HG02588 (cell line): ENCODE measurements around the gene INPP5A.
"Not testable (repeated sequence)": the region's sequence is repeated elsewhere in the genome, so short reads cannot be mapped to it uniquely, and the experiment has no call there.

Experiments
- ATAC-seq: cut with Tn5 transposase; IDR thresholded peaks from one replicate; pipeline ENCODE4 v1.9.1; 2021; ENCODE audit warnings: mild to moderate bottlenecking, moderate library complexity; ENCODE audit not compliant: unreplicated experiment

The INPP5A gene

DNA sequence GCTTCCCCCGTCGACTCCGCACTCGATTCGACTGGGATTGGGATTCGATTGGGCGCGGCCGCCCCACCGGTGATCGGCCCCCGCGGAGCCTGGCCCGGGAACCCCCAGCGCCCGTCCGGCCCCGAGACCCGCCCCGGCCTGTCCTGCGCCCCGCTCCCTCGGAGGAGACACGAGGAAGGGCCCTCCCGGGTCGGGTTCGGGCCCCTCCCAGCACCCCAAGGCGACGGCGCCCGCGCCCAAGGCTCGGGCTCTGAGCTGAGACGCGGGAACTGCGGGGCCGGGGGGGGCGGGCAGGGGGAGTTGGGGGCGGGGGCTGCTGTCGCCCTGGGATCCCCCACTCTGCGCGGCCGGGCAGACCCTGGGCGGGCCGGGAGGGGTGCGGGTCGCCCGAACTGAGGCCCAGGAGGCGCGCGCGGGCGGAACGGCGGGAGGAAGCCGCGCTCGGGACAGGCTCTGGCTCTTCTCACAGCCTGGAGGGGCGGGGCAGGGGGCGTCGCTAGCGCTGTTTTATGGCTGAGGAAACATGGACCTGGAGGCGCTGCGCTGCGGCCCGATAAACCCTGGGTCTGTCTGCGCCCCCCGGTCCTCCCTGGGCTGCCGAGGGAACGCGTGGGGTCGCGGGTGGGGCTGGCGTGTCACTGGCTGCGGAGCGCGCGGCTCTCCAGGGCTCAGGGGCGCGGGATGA is 250.1 kb downstream of the INPP5A start:
- no peak for ATAC-seq

DNA sequence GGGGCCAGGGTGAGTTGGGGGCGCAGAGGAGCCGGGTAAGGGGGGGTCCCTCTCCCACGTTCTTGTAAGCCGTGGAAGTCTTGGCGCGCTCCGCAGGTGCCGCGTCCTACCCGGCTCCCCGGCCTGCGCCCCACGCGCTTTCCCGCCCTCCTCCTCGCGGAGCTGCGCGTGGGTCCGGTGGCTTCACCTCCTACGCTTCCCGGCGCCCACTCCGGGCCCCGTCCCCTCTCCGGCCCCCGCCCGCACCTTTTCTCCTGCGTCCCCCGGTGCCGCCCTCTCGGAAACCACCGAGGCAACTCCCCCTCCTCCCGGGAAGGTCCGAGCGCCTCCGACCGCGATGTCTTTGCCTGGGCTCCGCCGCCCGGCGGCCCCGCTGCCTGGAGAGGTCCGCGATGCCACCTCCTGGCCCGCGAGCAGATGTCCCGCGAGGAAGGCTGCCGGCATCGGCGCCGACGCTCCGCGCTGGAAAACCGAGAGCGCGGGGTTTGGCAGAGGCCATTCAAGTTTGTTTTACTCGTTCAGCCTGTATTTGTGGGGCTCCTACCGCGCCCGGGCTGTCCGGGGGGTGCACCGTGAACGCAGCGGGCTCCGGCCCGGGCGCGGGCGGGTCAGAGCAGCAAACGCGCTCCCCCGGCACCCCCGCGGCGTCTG is 250.7 kb downstream of the INPP5A start:
- no peak for ATAC-seq

DNA sequence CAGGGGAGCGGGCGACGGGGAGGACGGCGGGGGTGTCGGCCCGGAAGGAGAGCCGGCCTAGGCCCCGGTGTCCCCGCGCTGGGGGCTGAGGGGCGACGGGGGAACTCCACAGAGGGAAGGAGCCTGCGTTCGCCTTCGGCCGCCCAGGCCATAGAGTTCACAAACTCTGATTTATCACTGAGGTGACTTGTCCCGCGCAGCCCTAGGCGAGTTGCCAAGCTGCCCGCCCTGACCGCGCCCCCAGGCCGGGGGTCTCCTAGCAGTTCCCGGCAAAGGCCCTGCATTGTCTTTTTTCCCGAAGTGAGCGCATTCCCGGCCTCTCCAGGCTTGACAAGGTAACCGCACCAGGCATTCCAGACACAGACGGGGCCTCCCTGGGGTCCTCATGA is 251.2 kb downstream of the INPP5A start:
- no peak for ATAC-seq

DNA sequence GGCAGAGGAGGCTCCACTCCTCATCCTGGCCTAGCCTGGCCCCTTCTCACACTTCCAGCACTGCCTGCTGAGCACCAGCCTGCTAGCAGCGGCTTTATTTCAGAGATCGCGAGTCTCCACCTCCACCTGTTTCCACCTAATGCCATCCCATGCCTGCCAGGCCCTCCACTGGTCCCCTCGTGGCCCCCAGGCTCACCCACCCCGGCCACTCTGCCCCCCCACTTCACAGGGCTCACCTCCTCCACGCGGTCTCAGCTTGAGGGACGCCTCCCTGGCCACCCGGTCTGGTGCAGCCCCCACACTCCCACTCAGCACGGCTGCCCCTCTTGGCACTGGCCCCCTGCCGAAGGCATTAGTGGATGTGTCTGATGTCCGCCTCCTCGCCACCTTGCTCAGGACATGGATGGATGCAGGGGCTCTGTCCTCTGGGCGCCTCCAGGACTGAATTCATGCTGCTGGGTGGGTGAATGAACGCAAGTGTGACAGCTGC is 252.1 kb downstream of the INPP5A start:
- no peak for ATAC-seq

DNA sequence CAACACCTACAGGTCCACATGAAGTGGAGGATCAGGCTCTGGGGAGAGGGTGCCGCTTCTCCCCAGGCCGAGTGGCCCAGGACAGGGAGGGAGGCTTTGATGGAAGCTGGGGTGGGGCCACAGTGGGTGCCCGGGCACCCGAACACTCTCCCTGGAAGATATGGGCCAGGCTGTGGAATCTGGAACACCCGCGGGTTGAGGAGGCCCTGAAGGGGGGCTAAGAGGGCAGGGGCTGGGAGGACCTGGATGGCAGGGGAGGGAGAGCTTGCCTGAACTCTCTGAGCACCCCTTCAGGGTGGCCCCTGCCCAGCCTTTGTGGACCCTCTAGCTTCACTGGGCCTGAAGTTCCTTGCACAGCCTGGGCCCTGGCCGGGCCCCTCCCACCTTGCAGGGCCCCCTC is 252.9 kb downstream of the INPP5A start:
- ATAC-seq = no peak

DNA sequence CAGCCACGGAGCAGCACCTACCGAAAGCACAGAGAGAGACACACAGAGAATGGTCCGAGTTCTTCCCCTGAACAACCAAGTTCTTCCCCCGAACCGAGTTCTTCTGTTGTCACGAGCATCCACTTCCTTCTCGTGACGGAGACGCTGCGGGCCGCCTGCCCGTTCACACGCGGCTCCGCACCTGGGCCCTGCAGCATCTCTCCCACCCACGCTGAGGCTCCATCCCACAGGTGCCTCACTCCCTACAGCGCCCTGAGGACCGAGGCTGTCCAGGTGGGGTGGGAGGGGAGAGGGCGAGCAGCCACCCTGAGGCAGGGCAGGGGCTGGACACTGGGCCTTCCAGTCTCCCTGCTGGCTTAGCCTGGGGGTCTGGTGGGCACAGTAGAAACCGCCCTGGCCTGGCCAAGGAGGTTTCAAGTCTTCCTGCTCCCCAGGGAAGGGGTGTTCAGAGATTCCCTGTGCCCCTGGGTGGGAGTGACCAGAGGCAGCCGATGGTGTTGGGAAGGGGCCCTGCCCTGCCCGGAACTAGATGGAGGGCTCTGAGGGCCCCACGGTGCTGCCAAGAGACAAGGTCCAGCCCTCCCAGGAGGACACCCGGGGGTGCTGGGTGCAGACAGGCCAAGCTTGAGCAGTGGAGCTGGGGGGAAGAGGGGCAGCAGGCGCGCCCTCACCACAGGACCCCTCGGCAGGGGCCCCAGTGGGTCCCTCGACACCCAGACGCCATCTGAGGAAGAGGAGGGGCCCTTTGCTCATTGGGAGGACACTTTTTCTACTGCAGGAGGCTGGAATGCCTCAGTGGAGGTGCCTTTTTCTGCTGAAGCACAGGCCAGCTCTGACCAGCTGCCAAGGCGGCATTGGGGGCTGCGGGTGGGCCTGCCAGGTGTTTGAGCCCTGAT is 253.6 kb downstream of the INPP5A start:
- ATAC-seq = no peak

DNA sequence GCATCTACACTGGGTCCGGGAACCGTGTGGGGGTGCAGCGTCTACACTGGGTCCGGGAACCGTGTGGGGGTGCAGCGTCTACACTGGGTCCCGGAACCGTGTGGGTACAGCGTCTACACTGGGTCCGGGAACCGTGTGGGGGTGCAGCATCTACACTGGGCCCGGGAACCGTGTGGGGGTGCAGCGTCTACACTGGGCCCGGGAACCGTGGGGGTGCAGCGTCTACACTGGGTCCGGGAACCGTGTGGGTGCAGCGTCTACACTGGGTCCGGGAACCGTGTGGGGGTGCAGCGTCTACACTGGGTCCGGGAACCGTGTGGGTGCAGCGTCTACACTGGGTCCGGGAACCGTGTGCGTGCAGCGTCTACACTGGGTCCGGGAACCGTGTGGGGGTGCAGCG is 254.5 kb downstream of the INPP5A start:
- not testable (repeated sequence) for ATAC-seq

DNA sequence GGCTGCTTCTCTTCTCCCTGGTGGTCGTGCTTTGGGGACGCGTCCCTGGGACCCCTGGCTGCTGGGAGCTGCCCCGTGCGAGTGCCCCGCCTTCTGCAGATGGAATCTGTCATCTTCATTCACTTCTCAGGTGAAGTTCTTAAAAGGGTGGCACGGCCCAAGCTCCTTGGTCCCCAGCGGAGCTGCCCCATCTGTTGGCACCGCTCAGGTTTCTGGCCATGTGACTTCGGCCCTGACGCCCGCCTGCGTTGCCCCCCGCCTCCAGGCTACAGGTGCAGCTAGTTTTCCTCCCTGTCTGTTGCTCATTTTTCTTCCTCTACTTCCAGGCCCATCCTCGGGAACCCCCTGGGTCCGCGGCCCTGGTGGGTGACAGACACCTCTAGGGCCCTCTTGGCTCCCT is 255.2 kb downstream of the INPP5A start:
- no peak for ATAC-seq

DNA sequence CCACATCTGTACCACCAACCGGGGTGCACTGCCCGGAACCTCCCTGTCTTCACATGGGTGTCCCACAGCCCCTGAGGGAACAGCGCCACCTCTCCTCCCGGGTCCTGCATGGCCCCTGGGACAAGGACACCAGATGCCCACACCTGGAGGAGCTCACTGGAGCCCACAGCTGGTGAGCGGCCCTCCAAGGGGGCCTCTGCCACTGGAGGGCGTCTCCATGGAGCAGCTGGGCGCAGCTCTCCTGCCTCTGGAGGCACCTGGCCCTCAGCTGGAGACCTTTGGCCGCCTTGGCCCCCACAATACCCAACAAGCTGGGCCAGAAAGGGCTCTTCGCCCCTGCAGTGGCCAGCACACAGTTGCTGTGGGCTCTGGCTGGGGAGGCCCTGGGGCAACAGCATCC is 255.6 kb downstream of the INPP5A start:
- ATAC-seq = no peak

DNA sequence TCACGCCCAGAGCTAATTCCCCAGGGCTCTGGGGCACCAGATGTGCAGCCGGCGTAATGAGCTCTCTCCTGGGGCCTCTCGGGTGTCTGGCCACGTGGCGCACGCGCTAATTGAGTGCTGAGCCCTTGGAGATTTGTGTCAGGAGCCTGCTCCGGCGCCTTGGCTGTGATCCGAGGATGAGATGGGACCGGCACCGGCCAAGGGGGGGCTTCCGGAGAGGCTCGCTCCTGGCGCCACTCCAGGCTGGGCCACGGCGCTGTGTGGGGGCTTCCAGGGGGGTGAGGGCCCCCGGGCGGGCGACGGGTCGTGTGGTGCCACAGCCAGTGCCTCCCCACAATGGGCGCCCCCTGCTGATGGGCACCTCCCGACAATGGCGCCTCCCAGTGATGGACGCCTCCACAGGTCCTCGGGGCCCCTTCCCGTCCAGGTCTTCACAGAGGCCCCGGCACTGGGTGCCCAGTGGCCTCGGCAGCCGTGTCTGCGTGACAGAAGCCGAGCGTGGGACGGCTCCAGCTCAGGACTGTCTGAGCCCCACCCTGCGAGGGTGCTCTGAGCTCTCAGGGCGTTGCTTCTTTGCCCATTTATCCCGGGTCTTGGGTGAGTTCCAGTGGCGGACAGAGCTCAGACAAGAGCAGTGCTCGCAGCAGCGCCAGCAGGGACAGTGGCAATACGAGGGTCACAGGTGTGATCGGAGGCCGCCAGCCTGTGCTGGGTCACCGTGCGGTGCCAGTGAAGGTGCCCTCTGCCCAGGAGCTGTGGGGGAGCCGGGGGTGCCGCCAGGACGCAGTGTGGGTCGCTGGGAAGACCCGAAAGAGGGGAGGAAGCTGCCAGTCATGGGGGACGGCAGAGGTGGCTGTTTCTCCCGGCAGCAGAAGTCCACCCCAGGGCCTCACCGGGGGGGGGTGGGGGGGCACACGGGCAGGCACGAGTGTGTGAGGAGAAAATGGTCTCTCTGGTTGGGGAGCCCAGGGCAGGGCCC is 256.6 kb downstream of the INPP5A start:
- ATAC-seq = no peak

DNA sequence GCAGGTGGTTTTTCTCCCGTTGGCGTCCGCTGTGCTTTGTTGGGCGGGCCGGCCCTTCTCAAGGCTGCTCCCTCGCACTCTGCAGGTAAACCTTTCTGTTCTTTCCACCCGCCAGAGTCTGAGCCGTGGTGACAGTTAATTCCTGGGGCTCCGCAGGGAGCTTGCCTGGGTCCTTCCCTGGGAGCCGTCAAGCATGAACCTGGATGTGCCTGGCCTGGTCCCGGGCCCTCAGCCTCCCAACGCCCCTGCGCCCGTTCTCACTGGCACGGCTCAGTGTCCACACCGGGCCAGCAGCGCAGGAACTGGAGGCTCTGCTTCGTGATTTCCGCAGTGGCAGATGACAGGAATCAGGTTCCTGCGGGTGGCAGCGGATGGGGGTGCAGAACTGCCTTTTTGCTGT is 259.3 kb downstream of the INPP5A start:
- ATAC-seq = no peak

DNA sequence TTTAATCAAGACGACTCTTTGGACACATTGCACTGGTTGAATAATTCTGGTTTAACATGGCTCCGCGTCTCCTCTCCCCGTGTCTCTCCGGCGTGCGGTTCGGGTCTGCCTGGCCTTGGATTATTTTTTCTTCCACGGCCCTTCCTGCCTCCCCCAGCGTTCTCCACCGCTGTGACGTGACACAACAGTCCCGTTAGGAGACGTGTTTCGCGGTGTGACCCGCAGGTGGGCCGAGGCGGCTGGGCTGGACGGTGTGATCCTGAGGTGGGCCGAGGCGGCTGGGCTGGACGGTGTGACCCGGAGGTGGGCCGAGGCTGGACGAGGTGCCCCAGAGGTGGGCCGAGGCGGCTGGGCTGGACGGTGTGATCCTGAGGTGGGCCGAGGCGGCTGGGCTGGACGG is 260.4 kb downstream of the INPP5A start:
- not testable (repeated sequence) for ATAC-seq

DNA sequence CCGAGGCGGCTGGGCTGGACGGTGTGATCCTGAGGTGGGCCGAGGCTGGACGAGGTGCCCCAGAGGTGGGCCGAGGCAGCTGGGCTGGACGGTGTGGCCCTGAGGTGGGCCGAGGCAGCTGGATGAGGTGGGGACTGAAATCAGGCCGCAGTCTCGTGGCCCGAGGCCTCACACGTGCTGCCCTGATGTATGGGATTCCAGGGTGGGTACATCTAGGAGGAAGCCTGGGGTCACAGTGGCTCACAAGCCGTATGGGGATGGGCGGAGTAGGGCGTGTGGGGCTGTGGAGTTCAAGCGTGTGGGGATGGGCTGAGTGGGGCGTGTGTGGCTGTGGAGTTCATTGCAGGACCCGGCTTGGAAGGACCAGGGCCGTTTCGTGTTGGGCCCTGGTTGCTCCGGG is 260.8 kb downstream of the INPP5A start:
- ATAC-seq = no peak

DNA sequence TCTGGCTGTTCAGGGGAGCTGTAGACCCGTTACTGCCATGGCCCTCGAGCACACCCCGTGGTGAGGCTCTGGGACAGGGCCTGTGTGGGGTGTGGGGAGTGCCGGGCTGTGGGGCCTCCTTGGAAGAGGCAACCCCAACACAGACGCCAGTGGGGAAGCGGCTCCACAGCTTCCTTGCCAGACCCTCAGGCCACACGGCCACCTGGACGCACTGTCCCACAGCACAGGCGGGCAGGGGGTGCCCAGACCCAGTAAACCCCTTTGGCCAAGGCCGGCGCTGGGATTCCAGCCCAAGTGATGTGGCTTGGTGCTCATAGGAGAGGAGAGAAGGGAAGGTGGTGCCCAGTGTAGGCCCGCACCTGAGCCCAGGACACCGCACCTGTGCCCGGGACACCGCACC is 261.3 kb downstream of the INPP5A start:
- ATAC-seq = no peak

DNA sequence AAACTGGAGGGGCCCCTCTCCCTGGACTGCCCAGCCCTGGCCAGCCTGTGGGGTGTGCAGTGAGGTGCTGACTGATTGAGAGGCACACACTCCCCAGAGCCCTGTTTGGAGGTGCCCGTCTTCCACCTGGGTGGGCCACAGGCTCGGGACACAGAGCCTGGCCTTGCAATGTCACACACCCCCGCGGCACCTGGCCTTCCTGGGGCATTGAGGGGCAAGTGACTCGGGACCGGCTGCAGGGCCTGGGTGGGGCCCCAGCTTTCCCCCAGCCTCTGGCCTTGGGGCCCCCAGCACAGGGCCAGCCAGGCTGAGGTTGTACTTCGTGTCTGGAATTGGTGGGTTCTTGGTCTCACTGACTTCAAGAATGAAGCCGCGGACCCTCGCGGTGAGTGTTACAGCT is 262.3 kb downstream of the INPP5A start:
- ATAC-seq = no peak

DNA sequence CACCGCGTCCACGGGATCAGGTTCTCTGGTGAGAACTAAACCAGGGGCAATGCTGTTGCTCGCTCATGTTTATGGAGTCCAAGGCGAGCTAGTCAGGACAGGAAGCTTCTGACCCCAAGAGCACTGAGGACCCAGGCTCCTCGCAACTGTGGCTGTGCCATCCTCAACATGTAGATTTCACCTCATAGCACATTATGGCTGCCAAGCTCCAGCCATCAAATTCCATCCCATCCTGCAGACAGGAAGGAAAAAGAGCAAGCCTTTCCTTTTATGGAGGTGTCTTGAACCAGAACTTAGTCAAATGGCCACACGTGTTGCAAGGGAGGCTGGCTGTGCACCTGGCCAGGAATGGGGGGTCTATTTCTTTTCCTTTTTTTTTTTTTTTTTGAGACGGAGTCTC is 264.5 kb downstream of the INPP5A start:
- ATAC-seq = no peak

DNA sequence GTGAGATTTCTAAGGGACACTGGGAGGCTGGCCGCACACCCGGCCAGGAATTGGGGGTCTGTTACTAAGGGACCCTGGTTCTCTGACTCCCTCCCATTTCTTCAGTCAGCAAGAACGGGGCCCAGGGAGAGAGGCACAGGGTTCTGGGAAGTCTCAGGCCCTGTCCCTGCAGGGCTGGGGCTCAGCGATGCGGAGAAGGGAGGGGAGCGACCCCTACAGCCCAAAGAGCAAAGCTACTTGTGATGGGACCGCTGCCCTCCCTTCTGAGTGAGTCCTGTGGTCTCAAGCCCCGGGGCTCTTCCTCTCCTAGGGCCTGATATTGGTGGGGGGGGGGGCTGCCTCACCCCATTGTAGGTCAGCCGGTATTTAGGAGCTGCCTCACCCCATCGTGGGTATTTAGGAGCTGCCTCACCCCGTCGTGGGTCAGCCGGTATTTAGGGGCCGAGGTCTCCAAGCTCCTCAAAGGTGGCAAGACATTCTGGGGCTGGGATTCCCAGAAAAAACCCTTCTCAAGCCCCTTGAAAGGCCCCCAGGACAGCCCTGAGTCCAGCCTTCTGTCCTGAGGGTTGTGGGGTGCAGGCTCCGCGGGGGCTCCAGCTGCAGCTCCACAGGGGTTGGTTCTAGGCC is 265.2 kb downstream of the INPP5A start:
- no peak for ATAC-seq

DNA sequence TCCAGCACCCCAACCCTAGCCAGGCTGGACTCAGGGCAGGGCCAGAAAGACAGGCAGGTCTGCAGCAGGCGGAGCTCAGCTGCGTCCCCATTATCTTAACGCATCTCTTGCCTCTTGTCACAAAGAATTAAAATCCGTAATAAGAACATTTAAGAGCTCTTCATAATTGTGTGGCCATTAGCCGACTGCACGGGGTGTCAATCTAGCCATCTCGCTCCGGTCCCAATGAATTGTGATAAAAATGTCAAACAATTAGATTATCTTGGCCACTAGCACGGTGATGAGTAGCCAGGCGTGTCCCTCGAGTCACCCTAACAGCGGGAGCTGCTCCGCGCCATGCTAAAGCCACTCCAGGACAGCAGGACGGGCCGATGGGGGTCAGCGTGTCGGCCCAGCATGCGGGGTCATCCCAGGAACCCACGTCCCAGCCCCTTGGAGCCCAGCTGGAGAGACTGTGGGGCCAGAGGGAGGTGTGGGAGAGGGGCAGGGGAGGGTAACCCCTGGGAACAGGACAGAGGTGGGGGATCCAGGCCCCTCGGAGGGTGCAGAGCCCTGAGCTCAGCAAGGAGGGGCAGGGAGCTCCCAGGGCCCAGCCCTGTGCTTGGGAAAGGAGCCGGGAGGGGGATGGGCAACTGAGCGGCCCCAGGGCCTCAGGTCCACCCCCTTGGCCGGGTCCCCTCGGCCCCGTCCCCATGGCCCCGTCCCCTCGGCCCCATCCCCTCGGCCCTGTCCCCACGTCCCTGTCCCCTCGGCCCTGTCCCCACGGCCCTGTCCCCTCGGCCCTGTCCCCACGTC is 266.0 kb downstream of the INPP5A start:
- ATAC-seq = no peak

DNA sequence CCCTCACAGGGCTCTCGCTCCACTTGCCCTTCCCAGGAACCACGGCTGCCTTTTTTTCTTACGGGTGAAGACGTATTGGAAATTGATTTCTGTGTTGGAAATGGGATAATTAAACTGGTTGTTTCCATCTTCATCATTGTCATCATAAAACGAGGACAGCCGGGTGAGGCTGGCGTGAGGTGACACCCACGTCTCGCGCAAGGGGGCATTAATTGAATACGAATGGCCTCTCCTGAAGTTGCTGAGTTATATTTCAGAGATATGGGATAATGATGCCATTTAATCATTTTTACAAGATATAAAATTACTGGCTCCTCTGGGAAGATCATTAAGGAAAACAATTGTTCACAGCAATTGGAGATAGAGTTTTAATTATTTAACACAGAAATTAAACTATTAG is 266.7 kb downstream of the INPP5A start:
- no peak for ATAC-seq
